ENCODE data around the gene DCC. TPM values are rescaled to one million over a fixed set of nuclear protein-coding genes. Genes with fewer than 3 reads are reported as not detected.

The DCC gene
- polyA plus RNA-seq, 1 of the 3 experiments (the other 2 are of a cell fraction): 0.20 TPM

DNA sequence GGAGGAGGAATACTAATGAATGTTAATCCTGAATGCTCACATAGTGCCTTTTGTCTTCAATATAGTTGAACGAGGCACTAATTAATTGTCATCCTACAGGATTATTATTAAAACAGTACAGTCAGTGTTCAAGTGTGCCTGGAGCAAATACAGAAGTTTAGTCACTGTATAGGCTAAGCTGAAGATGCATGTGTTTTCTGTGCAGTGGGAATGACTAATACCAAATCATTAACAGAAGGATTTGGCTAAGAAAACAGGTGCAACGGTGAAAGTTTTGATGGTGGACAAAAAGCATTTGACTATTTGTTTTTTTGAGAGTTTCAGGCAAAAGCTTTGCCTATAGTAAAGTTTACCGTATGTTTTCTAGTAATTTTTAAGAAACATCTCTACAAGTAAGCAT is 62.8 kb downstream of the DCC start (continued):
- TF ChIP-seq, protein P1, sequence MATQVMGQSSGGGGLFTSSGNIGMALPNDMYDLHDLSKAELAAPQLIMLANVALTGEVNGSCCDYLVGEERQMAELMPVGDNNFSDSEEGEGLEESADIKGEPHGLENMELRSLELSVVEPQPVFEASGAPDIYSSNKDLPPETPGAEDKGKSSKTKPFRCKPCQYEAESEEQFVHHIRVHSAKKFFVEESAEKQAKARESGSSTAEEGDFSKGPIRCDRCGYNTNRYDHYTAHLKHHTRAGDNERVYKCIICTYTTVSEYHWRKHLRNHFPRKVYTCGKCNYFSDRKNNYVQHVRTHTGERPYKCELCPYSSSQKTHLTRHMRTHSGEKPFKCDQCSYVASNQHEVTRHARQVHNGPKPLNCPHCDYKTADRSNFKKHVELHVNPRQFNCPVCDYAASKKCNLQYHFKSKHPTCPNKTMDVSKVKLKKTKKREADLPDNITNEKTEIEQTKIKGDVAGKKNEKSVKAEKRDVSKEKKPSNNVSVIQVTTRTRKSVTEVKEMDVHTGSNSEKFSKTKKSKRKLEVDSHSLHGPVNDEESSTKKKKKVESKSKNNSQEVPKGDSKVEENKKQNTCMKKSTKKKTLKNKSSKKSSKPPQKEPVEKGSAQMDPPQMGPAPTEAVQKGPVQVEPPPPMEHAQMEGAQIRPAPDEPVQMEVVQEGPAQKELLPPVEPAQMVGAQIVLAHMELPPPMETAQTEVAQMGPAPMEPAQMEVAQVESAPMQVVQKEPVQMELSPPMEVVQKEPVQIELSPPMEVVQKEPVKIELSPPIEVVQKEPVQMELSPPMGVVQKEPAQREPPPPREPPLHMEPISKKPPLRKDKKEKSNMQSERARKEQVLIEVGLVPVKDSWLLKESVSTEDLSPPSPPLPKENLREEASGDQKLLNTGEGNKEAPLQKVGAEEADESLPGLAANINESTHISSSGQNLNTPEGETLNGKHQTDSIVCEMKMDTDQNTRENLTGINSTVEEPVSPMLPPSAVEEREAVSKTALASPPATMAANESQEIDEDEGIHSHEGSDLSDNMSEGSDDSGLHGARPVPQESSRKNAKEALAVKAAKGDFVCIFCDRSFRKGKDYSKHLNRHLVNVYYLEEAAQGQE (IDR thresholded peaks at IDR 0.05; ENCODE audit: low read depth, low read length): no peak
- TF ChIP-seq GABPA (IDR thresholded peaks at IDR 0.05; ENCODE audit: low read depth) (no peak), YY1 (IDR thresholded peaks at IDR 0.05; ENCODE audit: low read depth) (no peak), FOXJ3 (CRISPR knock-in tag; IDR thresholded peaks at IDR 0.05) (no peak), RXRA (IDR thresholded peaks at IDR 0.05; ENCODE audit: borderline replicate concordance, low read depth) (no peak), ELF1 (IDR thresholded peaks at IDR 0.05) (no peak)

GRCh38 chr18:52403291-52404021 is 63.5 kb downstream of the DCC start:
- H3K4me1 ChIP-seq (ENCODE audit: control insufficient read depth in 1 of 2, insufficient read depth in 2 of 2, low read depth in 1 of 2, low read length in 1 of 2): peaks cover 0 to 9% of the 10 kb centered on the region in 2 experiments; a peak in 1 of 4 replicates
- H3K4me2 ChIP-seq: no peak overlapping the region
- H3K9me2 ChIP-seq: no peaks in the 10 kb centered on the region
- H3K79me2 ChIP-seq (ENCODE audit: insufficient read depth): no peaks in the 10 kb centered on the region
- no peak for DNase-seq
- H2AFZ ChIP-seq (ENCODE audit: low read depth): no peak overlapping the region
- H4K20me1 ChIP-seq (ENCODE audit: insufficient read depth): no peaks in the 10 kb centered on the region
- no peaks in the 10 kb centered on the region for H3K9me3 ChIP-seq
- ChIA-PET CTCF (no interaction called here), POLR2A (no interaction called here)
- H3K27me3 ChIP-seq (ENCODE audit: insufficient read depth): no peaks in the 10 kb centered on the region
- H3K27ac ChIP-seq (ENCODE audit: low read depth in 2 of 2, low read length in 1 of 2): no peak overlapping the region
- H3K9ac ChIP-seq: no peak overlapping the region
- no peak overlapping the region for H3K4me3 ChIP-seq (ENCODE audit: low read depth in 2 of 2, low read length in 1 of 2)
- no peaks in the 10 kb centered on the region for H3K36me3 ChIP-seq (replicated peaks in 1 of 2; ENCODE audit: control insufficient read depth in 1 of 2, insufficient read depth in 2 of 2, low read length in 1 of 2)
- H3F3A ChIP-seq (replicated peaks; ENCODE audit: insufficient read depth): no peaks in the 10 kb centered on the region
- TF ChIP-seq FOSL2 (IDR thresholded peaks at IDR 0.05; ENCODE audit: borderline replicate concordance, low read depth) (no peak), TCF12 (IDR thresholded peaks at IDR 0.05) (no peak), IRF3 (IDR thresholded peaks at IDR 0.05; ENCODE audit: low read depth, low read length) (no peak), NRF1 (IDR thresholded peaks at IDR 0.05; ENCODE audit: low read depth, low read length) (no peak), ZBTB33 (IDR thresholded peaks at IDR 0.05; ENCODE audit: borderline replicate concordance, low read depth) (no peak), ELF1 (IDR thresholded peaks at IDR 0.05) (no peak), NFIC (IDR thresholded peaks at IDR 0.05; ENCODE audit: borderline replicate concordance) (no peak), EP300 (IDR thresholded peaks at IDR 0.05; ENCODE audit: borderline replicate concordance in 1 of 2, low read depth in 1 of 2, low read length in 1 of 2) (no peak), TEAD4 (IDR thresholded peaks at IDR 0.05; ENCODE audit: borderline replicate concordance, insufficient read depth) (no peak), GABPA (IDR thresholded peaks at IDR 0.05; ENCODE audit: low read depth) (no peak), JUND (IDR thresholded peaks at IDR 0.05) (no peak), PBX3 (IDR thresholded peaks at IDR 0.05) (no peak)
- TF ChIP-seq, protein P2, sequence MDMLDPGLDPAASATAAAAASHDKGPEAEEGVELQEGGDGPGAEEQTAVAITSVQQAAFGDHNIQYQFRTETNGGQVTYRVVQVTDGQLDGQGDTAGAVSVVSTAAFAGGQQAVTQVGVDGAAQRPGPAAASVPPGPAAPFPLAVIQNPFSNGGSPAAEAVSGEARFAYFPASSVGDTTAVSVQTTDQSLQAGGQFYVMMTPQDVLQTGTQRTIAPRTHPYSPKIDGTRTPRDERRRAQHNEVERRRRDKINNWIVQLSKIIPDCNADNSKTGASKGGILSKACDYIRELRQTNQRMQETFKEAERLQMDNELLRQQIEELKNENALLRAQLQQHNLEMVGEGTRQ (IDR thresholded peaks at IDR 0.05; ENCODE audit: borderline replicate concordance, low read depth, low read length): no peak
- TF ChIP-seq, protein P1 (IDR thresholded peaks at IDR 0.05; ENCODE audit: low read depth, low read length): no peak
- TF ChIP-seq, protein P3, sequence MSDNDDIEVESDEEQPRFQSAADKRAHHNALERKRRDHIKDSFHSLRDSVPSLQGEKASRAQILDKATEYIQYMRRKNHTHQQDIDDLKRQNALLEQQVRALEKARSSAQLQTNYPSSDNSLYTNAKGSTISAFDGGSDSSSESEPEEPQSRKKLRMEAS (IDR thresholded peaks at IDR 0.05; ENCODE audit: low read depth): no peak
